Activated B cell treated with CpG ODN at 0.5 μM for 24 hours (primary cell): ENCODE results near the gene ESRRG. TPM values are rescaled to one million over a fixed set of nuclear protein-coding genes. Genes with fewer than 3 reads are reported as not detected.

Experiments used
- ATAC-seq: fragments of 200-7000 bp; cut with Tn5 transposase; one replicate; pipeline ENCODE4 v1.10.0; 2021; ENCODE audit warnings: low read depth, mild to moderate bottlenecking, moderate library complexity
- CTCF ChIA-PET: fragments of 350-600 bp; sonication (Branson Sonifier 250); formaldehyde crosslinking; loops from one replicate; lab custom pipeline; 2021; ENCODE audit warnings: antibody characterized with exemption; lab: Charles Lee
- POLR2A ChIA-PET: fragments of 350-600 bp; sonication (Branson Sonifier 250); formaldehyde crosslinking; loops from one replicate; lab custom pipeline; 2021; ENCODE audit warnings: antibody characterized with exemption; lab: Charles Lee
- DNase-seq: peaks from one replicate; pipeline ENCODE4 v3.0.0; 2022
- H3K27ac Mint-ChIP-seq: one replicate; pipeline ENCODE4 v1.8.0; 2020; ENCODE audit warnings: mixed read lengths
- H3K27me3 Mint-ChIP-seq: one replicate; pipeline ENCODE4 v1.8.0; 2021; ENCODE audit warnings: mixed read lengths
- H3K36me3 Mint-ChIP-seq: one replicate; pipeline ENCODE4 v1.8.0; 2021; ENCODE audit warnings: low read depth, mixed read lengths
- H3K4me1 Mint-ChIP-seq: one replicate; pipeline ENCODE4 v1.8.0; 2021; ENCODE audit warnings: mixed read lengths
- H3K4me3 Mint-ChIP-seq: one replicate; pipeline ENCODE4 v1.8.0; 2020; ENCODE audit warnings: mild to moderate bottlenecking, mixed read lengths
- H3K9me3 Mint-ChIP-seq: one replicate; pipeline ENCODE4 v1.8.0; 2020; ENCODE audit warnings: mixed read lengths
- CTCF ChIP-seq: fragments of 200-600 bp; IDR thresholded peaks from one replicate; pipeline ENCODE4 v1.8.0; 2022; ENCODE audit warnings: antibody characterized with exemption, mild to moderate bottlenecking
- intact Hi-C: fragments of 100-400 bp; cut with micrococcal nuclease; formaldehyde crosslinking; loops from one replicate; pipeline ENCODE4 v1.15.1; 2024
- total RNA-seq: library from RNA; stranded (reverse); gene quantifications from 2 replicates; pipeline ENCODE4 v1.2.3, GENCODE V29; 2022

The ESRRG gene
- total RNA-seq, 1 donor from 2014 or later = not detected

GRCh38 chr1:216582151-216582550 is 141.1 kb downstream of the ESRRG start:
- DNase-seq = no peak
- H3K36me3 Mint-ChIP-seq = no peaks in the 10 kb centered on the region
- intact Hi-C loops = no loop called here
- no peak for TF ChIP-seq CTCF
- ATAC-seq = no peak
- H3K4me3 Mint-ChIP-seq = no peak overlapping the region
- no peak overlapping the region for H3K27ac Mint-ChIP-seq
- H3K4me1 Mint-ChIP-seq = no peaks in the 10 kb centered on the region
- no peaks in the 10 kb centered on the region for H3K27me3 Mint-ChIP-seq
- H3K9me3 Mint-ChIP-seq = peaks cover 8% of the 10 kb centered on the region
- ChIA-PET POLR2A (no interaction called here), CTCF (no interaction called here)

GRCh38 chr1:216580538-216581057 is 142.6 kb downstream of the ESRRG start:
- H3K9me3 Mint-ChIP-seq = peaks cover 8% of the 10 kb centered on the region
- no peaks in the 10 kb centered on the region for H3K27me3 Mint-ChIP-seq
- ATAC-seq (no peak), DNase-seq (no peak)
- no peak for TF ChIP-seq CTCF
- H3K27ac Mint-ChIP-seq = no peak overlapping the region
- CTCF ChIA-PET = no interaction called here
- H3K36me3 Mint-ChIP-seq = no peaks in the 10 kb centered on the region
- H3K4me3 Mint-ChIP-seq = no peak overlapping the region
- H3K4me1 Mint-ChIP-seq = no peaks in the 10 kb centered on the region
- intact Hi-C loops = no loop called here
- POLR2A ChIA-PET = no interaction called here

DNA sequence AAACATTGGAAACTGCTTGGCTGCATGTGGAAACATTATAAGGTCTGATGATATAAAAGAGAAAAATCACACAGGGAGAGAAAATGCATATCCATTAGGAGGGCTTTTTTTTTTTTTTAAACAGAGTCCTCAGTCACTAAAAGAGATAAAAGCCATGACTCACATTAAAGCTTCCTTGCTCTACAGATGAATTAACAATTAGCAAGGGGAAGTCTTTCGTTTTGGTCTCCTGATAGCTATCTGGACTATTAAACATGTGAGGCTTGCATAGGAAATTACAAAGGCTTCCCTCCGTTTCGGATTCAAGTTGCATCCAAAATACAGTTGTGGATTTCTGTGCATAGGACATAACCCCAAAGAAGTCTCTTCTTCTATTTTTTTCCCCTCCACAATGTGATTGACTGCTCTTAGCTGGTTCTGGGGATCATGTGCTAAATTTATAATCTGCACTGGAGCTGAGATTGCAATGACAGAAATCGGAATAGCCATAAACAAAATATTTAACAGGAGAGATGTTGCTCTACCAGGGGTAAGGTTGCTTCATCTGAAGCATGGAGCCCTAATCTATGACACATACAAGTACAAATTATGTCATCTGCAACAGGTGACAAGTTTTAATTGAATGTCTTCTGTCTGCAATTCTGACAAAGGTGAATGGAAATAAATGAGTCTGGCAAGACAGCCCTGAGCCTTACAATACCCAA is 146.8 kb downstream of the ESRRG start:
- ChIA-PET CTCF (no interaction called here), POLR2A (no interaction called here)
- intact Hi-C loops = no loop called here
- ATAC-seq = no peak
- TF ChIP-seq CTCF = no peak
- Mint-ChIP-seq H3K4me1 (no peaks in the 10 kb centered on the region), H3K4me3 (no peak overlapping the region), H3K36me3 (no peaks in the 10 kb centered on the region), H3K27ac (no peak overlapping the region), H3K27me3 (no peaks in the 10 kb centered on the region), H3K9me3 (no peaks in the 10 kb centered on the region)
- DNase-seq = no peak

DNA sequence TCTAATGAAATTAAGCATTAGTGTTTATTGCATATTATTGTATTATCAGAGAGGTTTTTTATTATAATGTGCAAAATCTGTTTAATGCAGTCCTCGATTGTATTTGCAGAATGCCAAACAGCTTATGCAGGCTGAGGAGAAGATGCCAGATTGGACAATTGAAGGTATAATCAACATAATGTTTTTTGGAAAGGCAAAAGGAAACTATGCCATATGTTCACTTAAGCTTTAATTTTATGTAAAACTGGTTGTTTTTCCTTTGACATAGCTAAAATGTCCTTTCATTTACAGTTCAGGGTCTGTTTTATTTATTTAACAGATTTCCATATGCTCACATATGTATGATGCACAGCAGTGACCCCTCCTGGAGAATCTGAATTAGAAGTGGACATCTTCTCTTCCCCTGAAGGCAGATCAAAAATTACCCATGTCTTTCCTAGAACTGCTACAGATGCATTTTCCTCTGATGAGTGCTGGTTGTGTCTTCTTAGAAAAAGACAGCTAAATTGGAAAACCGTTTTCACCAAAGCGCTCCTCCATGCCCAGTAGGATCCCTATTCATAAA is 156.5 kb downstream of the ESRRG start:
- Mint-ChIP-seq H3K9me3 (no peaks in the 10 kb centered on the region), H3K27ac (no peak overlapping the region), H3K27me3 (no peaks in the 10 kb centered on the region), H3K4me1 (peaks cover 2% of the 10 kb centered on the region), H3K4me3 (no peak overlapping the region), H3K36me3 (no peaks in the 10 kb centered on the region)
- POLR2A ChIA-PET = no interaction called here
- no peak for ATAC-seq
- no peak for DNase-seq
- no peak for TF ChIP-seq CTCF
- CTCF ChIA-PET = interaction anchor here (1.2 kb wide), 1 partner anchor 10 kb away, joined by 4 read pairs; no protein-coding TSS in a partner anchor
- intact Hi-C loops = no loop called here

DNA sequence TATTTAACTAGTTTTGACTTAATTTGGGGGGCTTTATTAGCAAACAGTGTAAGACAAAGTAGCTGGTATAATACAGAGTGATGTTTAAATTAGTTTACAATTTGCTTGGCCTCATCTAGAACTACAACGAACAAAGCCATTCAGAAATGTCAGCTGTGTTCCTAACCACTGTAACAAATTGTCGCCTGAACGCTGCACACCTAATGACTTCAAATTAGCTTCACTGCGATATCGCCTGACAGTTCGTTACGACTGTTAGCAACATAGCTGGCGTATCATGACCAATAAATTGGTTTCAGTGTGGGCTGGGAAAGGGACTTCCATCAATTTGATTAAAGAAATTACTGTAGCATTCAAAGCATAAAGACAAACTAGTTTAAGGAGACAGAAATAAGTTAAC is 160.1 kb downstream of the ESRRG start:
- no peak for DNase-seq
- TF ChIP-seq CTCF = no peak
- POLR2A ChIA-PET = no interaction called here
- intact Hi-C loops = no loop called here
- ATAC-seq = no peak
- no peak overlapping the region for H3K27ac Mint-ChIP-seq
- H3K27me3 Mint-ChIP-seq = no peaks in the 10 kb centered on the region
- no peaks in the 10 kb centered on the region for H3K36me3 Mint-ChIP-seq
- no peak overlapping the region for H3K4me3 Mint-ChIP-seq
- CTCF ChIA-PET = no interaction called here
- H3K4me1 Mint-ChIP-seq = peaks cover 2% of the 10 kb centered on the region
- no peaks in the 10 kb centered on the region for H3K9me3 Mint-ChIP-seq
